Stimulated activated CD4-positive, alpha-beta T cell treated with anti-CD3 and anti-CD28 coated beads, Interleukin-12 subunit alpha, Interleukin-12 subunit beta, amount 100 ng/mL, for 24 hours (primary cell): Measurements from ENCODE around the gene CD209.
A peak's percentile ranks its signal among the peaks of the same experiment; 100 is the strongest.

Experiments used
- DNase-seq, 2 experiments: peaks; one replicate each; pipeline ENCODE4 v3.0.0-alpha.2; 2020; ENCODE audit warnings: low read depth in 2 of 2

Gene CD209

GRCh38 chr19:7706188-7706954 is 41.0 kb downstream of the CD209 start:
- DNase-seq = no peak

- peak; percentile 57 to 76 for DNase-seq
These were observed 41.7 kb downstream of the CD209 start for GRCh38 chr19:7705387-7706187.

- DNase-seq = no peak
These were observed 42.9 kb downstream of the CD209 start for GRCh38 chr19:7704280-7705060.

GRCh38 chr19:7703332-7703731 is 44.0 kb downstream of the CD209 start:
- DNase-seq = no peak

- no peak for DNase-seq
These were observed 45.5 kb downstream of the CD209 start, which contains the start of gene FCER2 for GRCh38 chr19:7701654-7702457. Gene FCER2, minus strand, starts transcription at chr19:7702131. Its CDS starts 2,371 bp downstream, at chr19:7699760.

GRCh38 chr19:7701049-7701653 is 46.2 kb downstream of the CD209 start:
- DNase-seq = no peak

GRCh38 chr19:7699417-7700401 is 47.6 kb downstream of the CD209 start:
- DNase-seq = peak in 1 of 2 experiments; percentile 58

GRCh38 chr19:7699003-7699402 is 48.3 kb downstream of the CD209 start:
- DNase-seq = no peak

GRCh38 chr19:7698583-7698982 is 48.8 kb downstream of the CD209 start:
- no peak for DNase-seq

- no peak for DNase-seq
These were observed 49.5 kb downstream of the CD209 start for GRCh38 chr19:7697721-7698287.

- no peak for DNase-seq
These were observed 52.8 kb downstream of the CD209 start for GRCh38 chr19:7694499-7694898.

GRCh38 chr19:7692417-7693088 is 54.8 kb downstream of the CD209 start:
- no peak for DNase-seq

- no peak for DNase-seq
These were observed 55.8 kb downstream of the CD209 start for GRCh38 chr19:7691497-7691896.

GRCh38 chr19:7690779-7691258 is 56.5 kb downstream of the CD209 start:
- no peak for DNase-seq
